ENCODE data around the gene ADD2. TPM values are rescaled to one million over a fixed set of nuclear protein-coding genes. Genes with fewer than 3 reads are reported as not detected.
A peak's percentile ranks its signal among the peaks of the same experiment; 100 is the strongest.

The ADD2 gene
- total and polyA plus RNA-seq, 2 donors (not counting 1 experiment from before 2014, with no cell fraction given): 15.9 to 21.7 TPM

DNA sequence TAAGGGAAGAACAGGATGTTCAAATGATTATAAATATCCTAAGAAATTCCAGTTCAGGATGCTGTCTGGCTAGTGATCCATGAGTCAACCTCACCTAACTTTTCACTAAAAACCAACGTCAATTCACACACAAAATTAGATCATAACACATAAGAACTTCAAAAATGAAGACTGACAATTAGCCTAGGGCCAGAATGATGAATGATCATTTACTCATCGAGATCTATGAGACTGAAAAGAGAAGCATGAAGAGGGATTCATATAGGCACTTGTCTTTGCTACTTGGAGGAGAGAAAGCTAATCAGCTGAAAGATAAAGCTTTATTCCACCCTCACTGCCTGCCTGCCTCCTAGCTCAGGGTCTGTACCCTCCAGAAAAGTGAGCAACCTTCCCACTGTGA is 29.8 kb downstream of the ADD2 start:
- TF ChIP-seq EZH2 (IDR thresholded peaks at IDR 0.05; ENCODE audit: borderline replicate concordance, insufficient read depth, low read depth, low read length, poor library complexity, severe bottlenecking): no peak
- TF ChIP-seq CTCF (IDR thresholded peaks at IDR 0.05): no peak
- Histone ChIP-seq H3K9me3 (ENCODE audit: control extremely low read depth in 1 of 3, control insufficient read depth in 2 of 3, insufficient read depth in 1 of 3, low read length in 2 of 3) (peaks cover 0 to 4% (median 4%) of the 10 kb centered on the region in 3 donors), H3K9ac (ENCODE audit: low read length) (no peak overlapping the region), H3K79me2 (ENCODE audit: control insufficient read depth, insufficient read depth, low read length) (peaks cover 56% of the 10 kb centered on the region), H3K4me2 (replicated peaks; ENCODE audit: low read depth, low read length, poor library complexity, severe bottlenecking) (no peak overlapping the region), H3K36me3 (replicated peaks in 1 of 2; ENCODE audit: control extremely low read depth in 1 of 2, control insufficient read depth in 1 of 2, extremely low read depth in 1 of 2, insufficient read depth in 2 of 2, low read length in 1 of 2) (peaks cover 0 to 4% of the 10 kb centered on the region in 2 experiments), H3K27me3 (replicated peaks in 1 of 4; ENCODE audit: control extremely low read depth in 1 of 4, control insufficient read depth in 3 of 4, insufficient read depth in 4 of 4, low read length in 3 of 4) (no peaks in the 10 kb centered on the region), H3K4me1 (ENCODE audit: control insufficient read depth in 2 of 2, insufficient read depth in 2 of 2, low read length in 2 of 2) (peaks cover 13 to 15% of the 10 kb centered on the region in 2 donors), H3K4me3 (ENCODE audit: control extremely low read depth in 1 of 5, extremely low read depth in 1 of 5, insufficient read depth in 1 of 5, low read depth in 2 of 5, low read length in 4 of 5) (no peak overlapping the region), H3K27ac (ENCODE audit: low read length in 2 of 2) (no peak overlapping the region), H2AFZ (ENCODE audit: insufficient read depth, low read depth, low read length, poor library complexity, severe bottlenecking) (no peak overlapping the region), H4K20me1 (ENCODE audit: control insufficient read depth, insufficient read depth, low read length, poor library complexity, severe bottlenecking) (peaks cover 33% of the 10 kb centered on the region)
- H3K27me3 Mint-ChIP-seq: peaks cover 7% of the 10 kb centered on the region
- DNase-seq (no peak), ATAC-seq (ENCODE audit: low read depth) (no peak)
- intact Hi-C loops (cut with micrococcal nuclease): no loop called here
- H3K27ac Mint-ChIP-seq: no peak overlapping the region
- no CpG with 5 or more reads among the region's 2 CpGs for WGBS (ENCODE audit: insufficient coverage)
- H3K4me1 Mint-ChIP-seq: peaks cover 27% of the 10 kb centered on the region
- ChIA-PET POLR2A (no interaction called here), CTCF (no interaction called here)
- peaks cover 3% of the 10 kb centered on the region for H3K9me3 Mint-ChIP-seq (ENCODE audit: insufficient read depth)
- H3K4me3 Mint-ChIP-seq: no peak overlapping the region

DNA sequence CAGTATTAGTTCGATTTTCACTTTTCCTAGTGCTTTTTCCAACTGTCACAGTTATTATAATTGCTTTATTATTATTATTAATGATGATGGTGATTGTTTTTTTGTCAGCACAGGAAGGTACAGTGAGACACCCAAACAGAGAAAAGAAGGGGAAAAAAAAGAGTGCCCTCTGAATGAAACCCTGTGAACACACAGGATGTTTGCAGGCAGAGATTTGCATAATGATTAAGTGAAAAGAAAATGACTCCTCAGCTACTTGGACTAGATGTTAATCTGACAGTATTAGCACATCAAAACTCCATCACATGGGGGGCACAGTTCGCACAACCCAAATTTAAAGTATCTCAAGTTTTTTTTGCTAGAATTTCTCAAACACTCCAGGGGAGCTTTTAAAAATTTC is 32.9 kb downstream of the ADD2 start:
- H3K4me1 ChIP-seq (ENCODE audit: control insufficient read depth in 2 of 2, insufficient read depth in 2 of 2, low read length in 2 of 2): peaks cover 13 to 15% of the 10 kb centered on the region in 2 donors
- H3K4me3 Mint-ChIP-seq: no peak overlapping the region
- POLR2A ChIA-PET: no interaction called here
- peaks cover 35% of the 10 kb centered on the region for H3K4me1 Mint-ChIP-seq
- H3K4me2 ChIP-seq (replicated peaks; ENCODE audit: low read depth, low read length, poor library complexity, severe bottlenecking): peak overlapping the region; percentile 23
- no peaks in the 10 kb centered on the region for H3K36me3 ChIP-seq (replicated peaks in 1 of 2; ENCODE audit: control extremely low read depth in 1 of 2, control insufficient read depth in 1 of 2, extremely low read depth in 1 of 2, insufficient read depth in 2 of 2, low read length in 1 of 2)
- no peak overlapping the region for H3K27ac ChIP-seq (ENCODE audit: low read length in 2 of 2)
- H3K4me3 ChIP-seq (ENCODE audit: control extremely low read depth in 1 of 5, extremely low read depth in 1 of 5, insufficient read depth in 1 of 5, low read depth in 2 of 5, low read length in 4 of 5): no peak overlapping the region
- H4K20me1 ChIP-seq (ENCODE audit: control insufficient read depth, insufficient read depth, low read length, poor library complexity, severe bottlenecking): peaks cover 52% of the 10 kb centered on the region
- no peak overlapping the region for H3K9ac ChIP-seq (ENCODE audit: low read length)
- WGBS (ENCODE audit: insufficient coverage): 100% methylated on average over 1 of the region's 2 CpGs
- H2AFZ ChIP-seq (ENCODE audit: insufficient read depth, low read depth, low read length, poor library complexity, severe bottlenecking): no peak overlapping the region
- no peak for DNase-seq
- no peak overlapping the region for H3K27ac Mint-ChIP-seq
- intact Hi-C loops (cut with micrococcal nuclease): no loop called here
- H3K9me3 ChIP-seq (ENCODE audit: control extremely low read depth in 1 of 3, control insufficient read depth in 2 of 3, insufficient read depth in 1 of 3, low read length in 2 of 3): peaks cover 0 to 4% (median 0%) of the 10 kb centered on the region in 3 donors
- H3K27me3 ChIP-seq (replicated peaks in 1 of 4; ENCODE audit: control extremely low read depth in 1 of 4, control insufficient read depth in 3 of 4, insufficient read depth in 4 of 4, low read length in 3 of 4): no peaks in the 10 kb centered on the region
- ATAC-seq (ENCODE audit: low read depth): no peak
- CTCF ChIA-PET: no interaction called here
- H3K79me2 ChIP-seq (ENCODE audit: control insufficient read depth, insufficient read depth, low read length): peaks cover 62% of the 10 kb centered on the region
- peaks cover 3% of the 10 kb centered on the region for H3K9me3 Mint-ChIP-seq (ENCODE audit: insufficient read depth)
- TF ChIP-seq CTCF (IDR thresholded peaks at IDR 0.05): no peak
- TF ChIP-seq EZH2 (IDR thresholded peaks at IDR 0.05; ENCODE audit: borderline replicate concordance, insufficient read depth, low read depth, low read length, poor library complexity, severe bottlenecking): no peak
- H3K27me3 Mint-ChIP-seq: peaks cover 7% of the 10 kb centered on the region

Measured in B cell (primary cell).